Right atrium auricular region (tissue), 2 donors: ENCODE measurements around the gene CACHD1. TPM values are rescaled to one million over a fixed set of nuclear protein-coding genes. Genes with fewer than 3 reads are reported as not detected.

ENCODE experiments used
- DNase-seq: peaks from one replicate; pipeline ENCODE4 v3.0.0-alpha.2; 2019; ENCODE audit warnings: low spot score
- H3K27ac ChIP-seq, 2 donors: fragments of 200-600 bp; sonication (generic); 1 replicate in 1 of 2; 2 replicates in 1 of 2; pipeline ENCODE4 v1.5.1; 2016 to 2019
- H3K27me3 ChIP-seq, 2 donors: fragments of 200-600 bp; sonication (generic); one replicate each; pipeline versions ENCODE4 v1.5.1 to v1.6.0; 2017 to 2019
- H3K36me3 ChIP-seq: fragments of 200-600 bp; sonication (generic); one replicate; pipeline ENCODE4 v1.5.1; 2016
- H3K4me1 ChIP-seq, 2 donors: fragments of 200-600 bp; sonication (generic); one replicate each; pipeline versions ENCODE4 v1.5.1 to v1.6.0; 2017 to 2019
- H3K4me3 ChIP-seq, 2 donors: fragments of 200-600 bp; sonication (generic); 1 replicate in 1 of 2; 2 replicates in 1 of 2; pipeline ENCODE4 v1.5.1; 2017 to 2019; ENCODE audit warnings: mild to moderate bottlenecking in 1 of 2, moderate library complexity in 1 of 2
- H3K9me3 ChIP-seq, 2 donors: fragments of 200-600 bp; sonication (generic); one replicate each; pipeline ENCODE4 v1.5.1; 2019
- total RNA-seq, 2 donors: library from RNA; depleted of rRNA; stranded (reverse); fragments of >200 nt; gene quantifications; one replicate each; pipeline ENCODE4 v1.1.0, GENCODE V29; 2016
- TF ChIP-seq, protein P1 (sequence below), 2 donors: fragments of 200-600 bp; sonication (generic); IDR thresholded peaks; one replicate each; pipeline ENCODE4 v1.5.1; 2019; ENCODE audit warnings: antibody characterized with exemption in 2 of 2

The CACHD1 gene
- total RNA-seq, 2 donors from 2014 or later, result 3.1 to 8.5 TPM

DNA sequence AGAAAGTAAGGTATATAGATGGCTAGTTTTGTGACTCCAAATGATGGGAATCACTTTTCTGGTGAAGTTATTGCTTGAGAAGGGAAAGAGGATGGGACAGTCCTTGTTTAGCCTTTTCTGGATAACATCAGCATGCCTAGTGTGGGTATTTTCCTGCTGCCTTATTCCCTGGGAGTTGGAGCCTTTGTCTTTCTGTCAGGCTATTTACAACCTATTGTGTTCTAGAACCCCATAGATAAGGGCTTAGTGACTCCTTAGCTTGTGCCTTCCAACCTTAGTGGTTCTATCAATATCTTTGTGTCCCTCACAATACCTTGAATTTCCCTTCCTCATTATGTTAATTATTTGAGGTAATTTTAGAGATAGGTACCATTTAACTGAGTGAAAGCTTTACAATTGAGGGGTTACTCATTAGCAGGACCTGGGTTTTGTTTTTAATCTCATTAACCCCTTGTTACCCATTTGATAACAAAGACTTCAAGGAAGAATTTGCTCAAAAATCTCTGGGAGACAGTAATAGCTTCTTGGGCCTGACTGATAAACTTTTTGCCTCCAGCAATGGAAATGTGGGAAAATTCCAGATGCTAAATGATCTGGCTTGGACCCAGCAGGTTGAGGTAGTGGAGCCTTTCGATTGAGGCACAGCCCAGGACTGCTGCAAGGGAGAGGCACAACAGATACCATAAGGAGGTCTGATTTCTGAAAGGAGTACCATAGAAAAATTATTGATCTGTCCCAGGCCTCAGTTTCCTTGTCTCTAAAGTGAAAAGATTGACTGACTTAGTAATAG lies 49.0 kb downstream of the CACHD1 start:
- H3K27me3 ChIP-seq, result no peaks in the 10 kb centered on the region
- TF ChIP-seq, protein P1, sequence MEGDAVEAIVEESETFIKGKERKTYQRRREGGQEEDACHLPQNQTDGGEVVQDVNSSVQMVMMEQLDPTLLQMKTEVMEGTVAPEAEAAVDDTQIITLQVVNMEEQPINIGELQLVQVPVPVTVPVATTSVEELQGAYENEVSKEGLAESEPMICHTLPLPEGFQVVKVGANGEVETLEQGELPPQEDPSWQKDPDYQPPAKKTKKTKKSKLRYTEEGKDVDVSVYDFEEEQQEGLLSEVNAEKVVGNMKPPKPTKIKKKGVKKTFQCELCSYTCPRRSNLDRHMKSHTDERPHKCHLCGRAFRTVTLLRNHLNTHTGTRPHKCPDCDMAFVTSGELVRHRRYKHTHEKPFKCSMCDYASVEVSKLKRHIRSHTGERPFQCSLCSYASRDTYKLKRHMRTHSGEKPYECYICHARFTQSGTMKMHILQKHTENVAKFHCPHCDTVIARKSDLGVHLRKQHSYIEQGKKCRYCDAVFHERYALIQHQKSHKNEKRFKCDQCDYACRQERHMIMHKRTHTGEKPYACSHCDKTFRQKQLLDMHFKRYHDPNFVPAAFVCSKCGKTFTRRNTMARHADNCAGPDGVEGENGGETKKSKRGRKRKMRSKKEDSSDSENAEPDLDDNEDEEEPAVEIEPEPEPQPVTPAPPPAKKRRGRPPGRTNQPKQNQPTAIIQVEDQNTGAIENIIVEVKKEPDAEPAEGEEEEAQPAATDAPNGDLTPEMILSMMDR (IDR thresholded peaks at IDR 0.05), result no peak
- H3K4me1 ChIP-seq, result peaks cover 0 to 36% of the 10 kb centered on the region in 2 donors
- no peak for DNase-seq
- H3K36me3 ChIP-seq, result no peaks in the 10 kb centered on the region
- no peaks in the 10 kb centered on the region for H3K9me3 ChIP-seq
- H3K4me3 ChIP-seq, result no peak overlapping the region
- no peak overlapping the region for H3K27ac ChIP-seq

DNA sequence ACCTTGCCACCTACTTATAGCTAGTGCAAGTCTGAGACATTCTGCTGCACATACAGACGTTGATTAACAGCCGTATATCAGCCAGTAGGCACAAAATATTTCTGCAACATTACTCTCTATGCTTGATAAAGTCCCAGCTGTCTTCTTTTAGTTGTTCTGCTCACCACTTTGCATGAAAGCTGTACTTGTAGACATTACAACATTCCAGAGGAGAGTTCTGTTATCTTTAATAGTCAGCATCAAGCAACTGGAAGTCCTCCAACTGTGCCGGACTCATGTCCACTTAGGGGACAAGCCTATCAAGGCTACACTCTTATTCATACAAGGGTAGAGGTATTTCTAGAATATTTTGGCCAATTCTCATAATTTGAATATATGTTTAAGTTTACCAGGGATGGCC lies 50.0 kb downstream of the CACHD1 start:
- peaks cover 0 to 28% of the 10 kb centered on the region in 2 donors for H3K4me1 ChIP-seq
- DNase-seq, result no peak

DNA sequence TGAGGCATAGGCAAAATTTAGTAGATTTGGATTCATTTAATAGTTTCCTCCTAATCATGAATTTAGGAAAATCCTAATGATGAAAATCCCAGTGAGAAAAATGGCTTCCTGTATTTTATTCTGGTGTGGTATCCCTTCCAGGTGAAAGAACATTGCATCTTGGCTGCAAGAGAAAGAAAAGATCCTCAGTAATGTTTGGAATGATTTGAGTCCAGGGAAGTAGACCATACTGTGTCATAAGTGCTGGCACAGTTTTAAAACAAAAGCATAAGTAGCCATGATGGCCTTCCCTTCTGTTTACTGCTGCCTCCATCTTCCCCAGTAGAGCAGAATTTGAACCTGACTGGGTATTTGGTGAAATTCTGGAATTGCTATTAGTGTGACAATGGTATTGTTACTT lies 52.8 kb downstream of the CACHD1 start:
- H3K4me1 ChIP-seq, result peaks cover 0 to 19% of the 10 kb centered on the region in 2 donors
- TF ChIP-seq, protein P1 (IDR thresholded peaks at IDR 0.05), result no peak

More for the DNA sequence above, 50.0 kb downstream of the CACHD1 start:
- Histone ChIP-seq H3K36me3 (no peaks in the 10 kb centered on the region), H3K9me3 (no peaks in the 10 kb centered on the region), H3K4me3 (no peak overlapping the region), H3K27me3 (no peaks in the 10 kb centered on the region), H3K27ac (no peak overlapping the region)
- TF ChIP-seq, protein P1 (IDR thresholded peaks at IDR 0.05), result no peak

DNA sequence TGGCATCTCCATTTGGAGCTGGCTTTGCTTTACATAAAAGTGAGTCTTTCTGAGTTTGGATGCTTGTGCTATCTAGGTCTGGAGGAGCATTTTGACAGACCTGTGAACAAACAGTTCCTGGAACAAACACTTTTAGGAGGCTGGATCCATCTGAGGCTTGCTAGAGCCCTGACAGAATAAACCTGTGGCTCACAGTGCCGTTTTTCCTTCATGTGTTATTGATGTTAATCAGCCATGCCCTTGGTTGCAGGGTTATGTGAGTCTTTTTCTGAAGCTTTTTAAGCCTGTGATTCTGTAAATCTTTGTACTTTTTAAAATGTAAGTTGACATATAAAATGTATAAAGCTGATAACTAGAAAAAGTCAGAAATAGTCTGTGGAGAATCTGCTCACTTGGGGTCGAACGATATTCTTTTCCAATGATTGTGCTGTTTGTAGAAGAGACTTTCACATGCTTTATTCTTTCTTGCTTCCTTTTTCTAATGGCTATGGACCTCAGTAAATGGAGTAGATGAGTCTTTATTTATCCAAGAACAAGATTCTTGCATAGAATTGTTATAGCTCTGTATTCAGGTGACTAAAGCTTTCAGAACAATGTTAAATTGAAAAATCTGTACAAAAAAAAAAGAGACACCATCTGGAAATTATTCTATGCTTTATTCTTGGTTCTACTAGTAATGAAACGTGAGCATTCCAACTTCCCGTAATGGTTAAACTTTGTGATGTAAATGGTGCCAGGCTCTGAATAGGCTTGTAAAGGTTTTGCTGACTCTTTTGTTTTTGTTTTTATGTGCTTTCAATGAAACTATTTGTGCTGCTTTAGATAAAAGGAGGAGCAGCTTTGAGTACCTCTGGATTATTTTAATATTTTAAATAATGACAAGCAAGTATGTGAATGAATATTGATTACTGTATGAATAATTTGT lies 53.7 kb downstream of the CACHD1 start:
- TF ChIP-seq, protein P1 (IDR thresholded peaks at IDR 0.05), result no peak
- Histone ChIP-seq H3K9me3 (no peaks in the 10 kb centered on the region), H3K36me3 (no peaks in the 10 kb centered on the region), H3K4me3 (no peak overlapping the region), H3K27ac (no peak overlapping the region), H3K4me1 (peaks cover 0 to 16% of the 10 kb centered on the region in 2 donors), H3K27me3 (no peaks in the 10 kb centered on the region)
- no peak for DNase-seq

More for the DNA sequence above, 52.8 kb downstream of the CACHD1 start:
- H3K36me3 ChIP-seq, result no peaks in the 10 kb centered on the region
- H3K27me3 ChIP-seq, result no peaks in the 10 kb centered on the region
- H3K27ac ChIP-seq, result no peak overlapping the region
- DNase-seq, result no peak
- no peak overlapping the region for H3K4me3 ChIP-seq
- H3K9me3 ChIP-seq, result no peaks in the 10 kb centered on the region

DNA sequence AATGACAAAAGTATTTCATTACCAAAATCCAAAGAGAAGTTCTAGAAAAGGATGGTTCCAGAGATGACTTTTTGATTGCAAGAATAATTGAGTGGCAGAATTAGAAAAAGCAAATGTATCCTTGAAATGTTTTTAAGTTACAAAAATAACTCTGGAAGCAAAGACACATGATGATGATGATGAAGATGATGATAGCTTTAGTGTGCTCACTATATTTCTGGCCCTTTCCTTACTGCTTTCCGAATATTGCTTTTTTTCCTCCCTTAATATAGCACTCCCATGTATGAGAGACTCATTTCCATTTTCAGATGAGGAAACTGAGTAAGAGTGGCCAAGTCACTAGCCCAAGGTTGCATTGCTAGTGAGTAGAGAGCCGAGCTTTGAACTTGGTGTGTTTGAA lies 54.7 kb downstream of the CACHD1 start:
- DNase-seq, result no peak
- Histone ChIP-seq H3K27me3 (no peaks in the 10 kb centered on the region), H3K36me3 (no peaks in the 10 kb centered on the region), H3K27ac (no peak overlapping the region), H3K9me3 (no peaks in the 10 kb centered on the region), H3K4me3 (no peak overlapping the region), H3K4me1 (peaks cover 0 to 13% of the 10 kb centered on the region in 2 donors)
- TF ChIP-seq, protein P1 (IDR thresholded peaks at IDR 0.05), result no peak
